Panc1 (cell line): ENCODE results near the gene CACNA1C.

Experiments
- CTCF ChIP-seq: fragments of 450-650 bp; IDR thresholded peaks from 2 replicates; pipeline ENCODE4 v1.5.1; 2017; ENCODE audit warnings: mild to moderate bottlenecking
- POLR2AphosphoS5 ChIP-seq: IDR thresholded peaks from 2 replicates; pipeline ENCODE4 v1.6.1; 2012; ENCODE audit warnings: mild to moderate bottlenecking, low read depth, low read length, moderate library complexity
- REST ChIP-seq, 2 experiments: IDR thresholded peaks; 2 replicates each; pipeline ENCODE4 v1.6.1; 2011 to 2012; ENCODE audit warnings: low read depth in 2 of 2, control low read depth in 1 of 2, low read length in 1 of 2, mild to moderate bottlenecking in 1 of 2, moderate library complexity in 1 of 2; ENCODE audit not compliant: insufficient read depth in 1 of 2
- SIN3A ChIP-seq: IDR thresholded peaks from 2 replicates; pipeline ENCODE4 v1.6.1; 2012; ENCODE audit warnings: low read depth, mild to moderate bottlenecking, low read length, moderate library complexity, borderline replicate concordance; ENCODE audit not compliant: insufficient read depth
- TCF7L2 ChIP-seq: IDR thresholded peaks from 2 replicates; pipeline ENCODE4 v1.6.1; 2011; ENCODE audit warnings: mild to moderate bottlenecking, low read depth, low read length, inconsistent platforms

DNA sequence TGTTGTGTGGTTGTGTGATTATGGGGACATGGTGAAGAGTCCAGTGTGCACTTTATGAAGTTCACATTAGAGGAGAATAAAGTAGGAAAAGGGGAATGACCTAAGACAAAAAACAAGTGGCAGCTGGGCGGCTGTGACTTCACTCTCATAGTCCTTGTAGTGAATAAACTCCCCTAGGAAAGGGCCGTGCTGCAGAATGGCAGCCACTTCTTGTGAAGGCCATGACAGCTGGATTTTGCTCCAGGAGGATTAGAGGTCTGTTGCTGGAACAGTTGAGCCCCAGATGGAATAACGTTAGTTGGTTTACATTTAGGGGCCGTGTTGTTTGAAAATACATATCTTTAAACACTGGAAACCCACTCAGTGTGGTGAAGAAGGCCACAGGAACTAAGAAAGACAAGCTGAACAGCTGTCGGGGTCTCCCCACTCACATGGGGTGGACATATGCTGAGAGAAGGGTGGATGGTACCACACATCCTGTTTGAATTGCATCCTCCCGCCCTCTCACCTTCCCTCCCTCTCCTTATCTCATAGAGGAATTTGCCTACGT is 276.9 kb downstream of the CACNA1C start:
- TF ChIP-seq CTCF, result no peak
- TF ChIP-seq POLR2AphosphoS5, result no peak
- no peak for TF ChIP-seq SIN3A
- no peak for TF ChIP-seq TCF7L2
- no peak for TF ChIP-seq REST (IDR thresholded peaks at IDR 0.05; ENCODE audit: insufficient read depth in 1 of 2, low read depth in 2 of 2, low read length in 1 of 2)
